HS-27A (cell line): ENCODE results near the gene WDR86.

Experiments used
- DNase-seq: peaks from one replicate; pipeline ENCODE4 v3.0.0-alpha.2; 2012; ENCODE audit warnings: low read depth, missing footprints

WDR86 gene

DNA sequence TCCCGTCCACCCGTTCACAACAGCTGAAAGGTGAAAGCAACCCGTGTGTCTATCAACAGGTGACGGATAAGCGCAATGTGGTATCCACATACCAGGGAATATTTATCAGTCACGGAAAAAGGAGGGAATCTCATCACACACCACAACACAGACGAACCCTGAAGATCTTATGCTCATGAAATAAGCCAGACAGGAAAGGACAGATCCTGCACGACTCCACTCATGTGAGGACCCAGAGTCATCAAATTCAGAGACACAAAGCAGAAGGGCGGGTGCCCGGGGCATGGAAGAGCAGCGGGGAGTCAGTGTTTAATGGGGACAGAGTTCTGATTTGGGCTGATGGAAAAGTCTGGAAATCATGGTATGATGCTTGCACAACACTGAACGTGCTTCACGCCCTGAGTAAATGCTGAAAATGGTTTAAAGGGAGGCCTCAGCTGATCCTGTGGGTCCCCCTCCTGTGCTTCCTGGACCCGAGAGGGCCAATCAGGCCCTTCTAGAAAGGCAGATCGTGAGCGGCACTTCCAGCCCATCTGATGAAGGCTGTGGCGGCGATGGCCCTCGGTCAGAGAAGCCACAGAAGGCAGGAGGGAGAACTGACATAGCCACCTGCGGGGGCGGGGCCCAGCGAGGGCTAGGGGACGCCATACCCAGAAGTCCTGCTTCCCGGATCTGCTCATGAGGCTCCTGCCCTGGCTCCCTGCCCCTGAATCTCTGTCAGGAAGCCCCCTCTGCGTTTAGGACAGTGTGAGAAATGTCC, 19.1 kb downstream of the WDR86 start:
- DNase-seq, result no peak

DNA sequence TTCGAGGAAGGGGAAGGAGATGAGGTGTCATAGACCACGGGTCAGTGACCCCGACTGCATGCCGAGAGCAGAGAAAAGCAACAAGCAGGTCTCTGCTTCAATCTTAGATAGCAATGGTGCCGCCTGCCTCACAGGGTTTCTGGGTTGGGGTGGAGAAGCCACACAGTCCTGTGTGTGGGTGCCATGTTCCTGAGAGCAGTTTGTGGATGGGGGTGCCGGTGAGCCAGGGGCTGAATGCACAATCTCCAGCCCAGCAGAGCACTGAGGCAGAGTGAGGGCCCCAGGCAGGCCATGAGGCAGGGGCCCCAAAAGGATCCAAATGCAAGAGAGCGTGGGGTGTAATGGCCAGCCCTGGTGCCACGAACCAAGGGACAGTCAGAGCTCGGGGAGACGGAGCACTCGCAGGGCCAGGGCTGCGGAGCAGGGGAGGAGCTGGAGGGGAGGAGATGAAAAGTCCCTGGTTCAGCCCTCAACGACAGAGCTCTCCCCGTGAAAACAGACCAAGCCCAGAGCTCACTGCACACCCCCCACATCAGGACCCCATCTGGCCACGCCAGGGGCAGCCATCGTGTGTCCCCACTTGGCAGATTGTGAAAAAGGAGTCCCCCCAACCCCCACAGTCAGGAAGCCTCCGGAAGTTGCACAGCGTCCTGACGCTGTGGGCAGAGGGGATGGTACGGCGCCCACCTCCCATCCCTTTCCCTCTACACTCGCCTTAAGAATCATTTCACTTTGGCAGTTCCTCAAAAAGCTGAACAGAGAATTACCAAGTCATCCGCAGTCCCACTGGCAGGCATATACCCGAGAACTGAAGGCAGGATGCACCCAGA, 19.9 kb downstream of the WDR86 start:
- no peak for DNase-seq

DNA sequence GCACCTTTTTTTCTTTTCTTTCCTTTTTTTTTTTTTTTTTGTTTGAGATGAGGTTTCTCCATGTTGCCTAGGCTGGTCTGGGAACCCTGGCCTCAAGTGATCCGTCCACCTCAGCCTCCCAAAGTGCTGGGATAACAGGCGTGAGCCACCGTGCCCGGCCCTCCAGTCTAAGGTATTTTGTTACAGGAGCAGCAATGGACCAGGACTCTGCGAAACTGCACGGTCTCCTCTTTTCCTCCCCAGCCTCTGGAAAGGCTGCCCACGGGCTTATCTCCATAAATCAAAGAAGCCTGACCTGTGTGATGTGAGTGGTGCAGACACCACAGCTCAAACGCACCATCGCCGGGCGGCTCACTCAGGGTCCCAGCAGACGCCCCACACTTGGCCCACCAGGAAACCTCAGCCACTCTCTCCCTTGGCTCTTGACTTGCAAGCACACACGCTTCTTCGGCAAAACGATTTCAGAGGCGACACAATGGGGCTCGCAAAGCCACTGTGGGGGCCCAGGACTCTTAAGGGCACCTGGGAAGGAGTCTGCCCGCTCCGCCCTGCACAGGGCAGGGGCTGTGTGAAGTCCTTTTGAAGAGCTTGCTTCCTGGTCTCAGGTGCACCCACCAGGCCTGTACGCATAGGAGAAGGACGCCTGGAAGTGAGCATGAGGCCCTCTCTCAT, 20.6 kb downstream of the WDR86 start:
- DNase-seq, result no peak

DNA sequence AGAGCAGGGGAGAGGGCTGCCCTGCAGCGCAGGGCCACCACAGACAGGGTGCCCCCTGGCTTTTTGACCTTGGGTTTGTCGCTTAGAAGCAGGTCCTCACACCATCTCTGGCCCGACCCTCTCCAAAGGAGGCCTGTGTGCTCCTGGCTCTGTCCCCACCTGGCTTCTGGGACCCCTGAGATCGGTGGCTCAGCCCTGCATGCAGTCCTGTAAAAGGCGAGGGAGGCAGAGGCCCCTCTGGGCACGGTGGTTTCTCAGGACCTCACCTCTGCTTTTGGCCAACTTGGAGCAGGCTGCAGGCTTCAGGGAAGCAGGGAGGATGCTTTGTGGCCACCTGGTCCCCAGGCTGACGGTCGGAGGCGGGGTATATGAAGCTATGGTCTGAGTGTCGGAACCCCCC, 21.4 kb downstream of the WDR86 start:
- no peak for DNase-seq

- DNase-seq, result no peak
These were observed 21.9 kb downstream of the WDR86 start for GRCh38 chr7:151388007-151388297.

DNA sequence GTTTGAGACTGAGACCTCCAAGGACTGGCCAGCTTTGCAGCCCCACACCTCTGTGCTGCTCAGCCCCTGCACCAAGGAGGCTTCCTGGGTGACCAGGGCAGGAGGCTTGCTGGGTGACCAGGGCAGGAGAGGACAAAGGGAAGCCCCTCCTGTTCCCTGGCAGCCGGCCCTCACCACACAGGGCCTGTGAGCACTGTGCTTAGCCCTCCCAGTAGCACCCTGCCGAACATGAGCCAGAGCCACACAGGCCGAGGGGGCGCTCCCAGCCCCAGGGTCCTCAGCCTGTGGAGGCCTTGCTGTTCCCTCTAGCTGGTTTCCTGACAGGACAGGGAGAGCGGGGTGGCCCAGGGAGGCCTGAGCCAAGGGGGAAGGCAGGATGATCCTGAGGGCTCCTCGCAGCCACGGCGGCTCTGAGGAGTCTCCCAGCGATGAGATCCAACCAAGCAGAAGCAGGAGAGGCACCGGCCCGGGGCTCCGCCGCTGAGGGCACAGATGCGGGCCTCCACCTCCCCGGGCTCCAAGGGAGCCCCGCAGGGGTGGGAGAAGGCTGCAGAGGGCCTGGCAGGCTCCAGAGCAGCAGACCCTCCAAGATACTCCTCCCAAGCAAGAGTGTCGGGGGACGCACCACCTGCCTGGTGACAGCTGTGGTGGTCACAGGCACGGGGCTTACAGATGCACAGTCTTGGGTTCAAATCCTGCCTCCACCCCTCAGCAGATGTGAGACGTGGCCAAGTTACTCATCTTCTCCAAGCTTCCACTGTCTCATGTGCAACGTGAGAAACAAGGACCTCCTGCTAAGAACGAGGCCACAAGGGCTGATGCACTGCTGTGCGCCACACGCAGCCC, 22.5 kb downstream of the WDR86 start:
- no peak for DNase-seq

GRCh38 chr7:151386301-151387160, 23.3 kb downstream of the WDR86 start:
- no peak for DNase-seq

DNA sequence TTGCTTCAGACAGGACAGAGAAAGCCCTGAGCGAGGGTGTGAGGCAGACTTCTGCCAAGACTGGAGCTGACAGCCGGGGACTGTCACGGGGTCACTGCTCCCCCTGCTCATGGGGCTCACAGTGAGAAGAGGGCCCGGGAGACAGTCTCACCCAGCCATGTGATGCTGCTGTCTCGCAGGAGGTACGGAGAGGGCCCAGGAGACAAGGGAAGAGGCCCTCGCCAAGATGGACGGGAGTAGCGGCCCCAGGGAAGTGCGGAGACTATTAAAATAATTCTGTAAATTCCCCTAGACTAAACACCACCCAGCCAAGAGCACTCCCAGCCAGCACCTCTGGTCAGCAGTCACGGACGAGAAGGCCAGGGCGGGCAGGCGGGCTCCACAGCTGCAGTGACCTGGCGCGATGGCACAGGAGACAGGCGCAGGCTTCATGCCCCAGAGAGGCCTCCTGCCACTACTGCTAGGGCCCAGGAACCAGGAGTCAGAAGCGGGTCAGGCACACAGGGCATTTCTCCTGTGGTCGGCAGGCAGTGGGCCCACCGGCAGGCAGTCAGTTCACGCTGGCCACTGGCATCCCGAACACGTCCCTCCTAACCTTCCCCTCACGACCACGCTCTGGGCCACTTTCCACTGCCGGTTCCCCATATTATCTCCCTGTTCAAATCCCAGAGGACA, 24.1 kb downstream of the WDR86 start:
- no peak for DNase-seq

DNA sequence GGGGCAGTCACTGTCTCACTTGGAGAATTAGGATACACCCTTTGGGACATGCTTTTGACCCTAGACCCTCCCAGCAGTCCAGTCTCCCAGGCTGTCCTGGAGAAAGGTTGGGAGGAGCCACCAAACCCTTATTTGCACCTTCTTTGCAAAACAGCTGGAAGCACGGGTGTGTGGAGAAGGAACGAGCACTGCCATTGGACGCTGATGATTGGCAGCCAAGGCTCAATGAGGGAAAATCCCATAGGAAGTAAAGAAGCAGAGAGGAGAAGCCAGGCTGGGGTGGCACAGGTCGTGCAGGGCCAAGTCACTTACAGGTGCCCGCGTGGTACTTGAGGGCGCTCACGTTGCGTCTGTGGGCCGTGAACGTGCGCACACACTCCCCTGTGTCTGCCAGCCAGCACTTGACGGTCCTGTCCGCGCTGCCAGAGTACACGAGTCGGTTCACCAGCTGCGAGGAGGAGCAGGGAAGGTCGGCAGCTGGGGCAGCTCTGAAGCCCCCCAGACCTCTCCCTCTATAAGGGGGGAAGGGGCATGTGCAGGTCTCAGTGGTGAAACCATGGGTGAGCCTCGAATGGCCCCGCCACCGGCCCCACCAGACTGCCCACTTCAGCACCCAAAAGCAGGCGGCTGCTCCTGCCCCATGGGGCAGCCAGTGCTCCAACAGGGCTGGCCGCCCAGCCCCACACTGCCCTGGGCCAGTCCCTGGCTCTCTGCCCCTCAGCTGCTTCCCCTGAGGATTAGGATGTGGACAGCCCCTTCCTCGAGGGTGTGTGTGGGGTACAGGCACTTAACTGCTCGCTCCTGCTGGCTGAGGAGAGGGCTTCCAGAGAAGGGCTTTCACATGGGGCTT, 24.8 kb downstream of the WDR86 start:
- DNase-seq, result no peak

DNA sequence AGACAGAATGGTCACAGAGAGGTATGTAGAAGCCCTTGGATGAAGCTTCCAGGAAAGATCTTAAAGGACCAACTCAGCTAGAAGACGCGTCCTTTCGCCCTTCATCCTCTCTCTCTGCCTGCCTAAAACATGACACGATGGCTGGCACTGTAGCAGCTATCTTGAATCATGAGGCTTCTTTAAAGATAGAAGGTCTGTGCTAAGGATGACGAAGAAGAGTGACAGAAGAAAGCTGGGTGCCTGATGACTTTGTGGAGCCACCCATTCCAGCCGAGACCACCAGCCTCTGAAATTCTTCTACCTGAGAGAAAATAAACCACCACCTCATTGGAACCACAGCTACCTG, 25.5 kb downstream of the WDR86 start:
- no peak for DNase-seq

- DNase-seq, result no peak
These were observed 26.0 kb downstream of the WDR86 start for GRCh38 chr7:151383638-151384351.

DNA sequence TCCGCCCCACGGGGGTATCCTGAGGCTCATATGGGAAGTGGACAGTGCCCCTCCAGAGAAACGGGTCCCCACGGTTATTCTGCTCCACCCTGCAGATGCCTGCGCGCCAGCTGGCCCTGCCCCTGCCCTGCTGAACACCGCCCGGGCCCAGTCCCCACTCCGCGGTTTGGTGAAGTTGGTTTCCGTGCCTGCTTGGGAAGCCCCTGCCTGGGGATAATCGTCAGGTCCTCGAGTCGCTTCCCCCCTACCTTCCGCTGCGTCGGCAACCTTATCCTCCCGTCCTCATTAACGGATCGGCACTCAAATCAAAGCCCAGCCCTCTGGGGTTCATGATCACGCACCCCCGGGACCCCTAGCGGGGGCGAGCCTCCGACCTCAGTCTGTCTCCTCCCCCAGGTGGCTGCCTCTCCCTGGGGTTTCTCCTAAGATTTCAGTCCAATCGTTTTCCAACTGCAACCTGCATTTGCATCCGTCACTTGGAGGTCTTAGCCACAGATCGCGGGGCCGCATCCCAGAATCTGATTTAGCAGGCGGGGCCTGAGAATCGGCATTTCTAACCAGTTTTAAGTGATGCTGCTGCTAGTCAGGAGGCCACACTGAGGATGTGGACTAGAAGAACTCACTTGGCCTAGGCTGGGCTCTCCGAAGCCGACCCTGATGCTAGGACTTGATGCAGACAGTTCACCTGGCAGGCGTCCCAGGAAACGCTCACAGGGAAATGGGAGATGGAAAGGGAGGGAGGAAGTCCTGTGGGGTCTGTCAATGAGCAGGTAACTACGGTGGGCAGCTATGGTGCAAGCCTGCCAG, 27.6 kb downstream of the WDR86 start:
- no peak for DNase-seq

DNA sequence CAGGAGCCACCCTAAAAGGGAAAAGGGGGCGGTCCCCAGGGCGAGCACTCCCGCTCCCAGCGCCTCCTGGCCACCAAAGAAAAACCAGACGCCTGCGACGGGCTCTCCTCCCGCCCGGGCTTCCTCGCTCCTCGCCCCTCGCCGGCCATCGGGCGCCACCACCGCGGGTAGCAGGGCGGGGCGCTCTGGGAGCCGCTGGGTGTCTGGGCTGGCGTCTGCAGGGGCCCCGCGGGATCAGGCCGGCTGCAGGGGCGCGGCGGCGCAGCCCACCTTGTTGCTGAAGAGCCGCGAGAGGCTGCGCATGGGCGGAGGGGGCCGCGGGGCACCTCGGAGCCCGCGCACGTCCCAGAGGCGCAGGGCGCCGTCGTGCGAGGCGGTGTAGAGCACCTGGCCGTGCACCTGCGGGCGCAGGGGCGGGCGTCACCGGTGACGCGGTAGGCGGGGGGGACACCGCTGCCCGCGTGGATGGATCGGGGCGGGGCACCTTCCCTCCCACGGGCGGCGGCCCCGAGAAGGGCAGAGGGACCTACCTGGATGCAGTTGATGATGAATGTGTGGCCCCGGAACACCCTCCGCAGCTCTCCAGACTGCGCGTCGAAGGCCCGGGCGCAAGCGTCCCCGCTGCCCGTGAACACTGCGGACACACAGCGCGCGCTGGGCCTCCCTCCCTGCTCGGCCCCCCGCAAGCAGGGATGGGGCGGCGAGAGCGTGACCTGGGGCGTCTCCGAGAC, 28.3 kb downstream of the WDR86 start:
- DNase-seq, result no peak

- DNase-seq, result no peak
These were observed 28.8 kb downstream of the WDR86 start for GRCh38 chr7:151381098-151381347.

DNA sequence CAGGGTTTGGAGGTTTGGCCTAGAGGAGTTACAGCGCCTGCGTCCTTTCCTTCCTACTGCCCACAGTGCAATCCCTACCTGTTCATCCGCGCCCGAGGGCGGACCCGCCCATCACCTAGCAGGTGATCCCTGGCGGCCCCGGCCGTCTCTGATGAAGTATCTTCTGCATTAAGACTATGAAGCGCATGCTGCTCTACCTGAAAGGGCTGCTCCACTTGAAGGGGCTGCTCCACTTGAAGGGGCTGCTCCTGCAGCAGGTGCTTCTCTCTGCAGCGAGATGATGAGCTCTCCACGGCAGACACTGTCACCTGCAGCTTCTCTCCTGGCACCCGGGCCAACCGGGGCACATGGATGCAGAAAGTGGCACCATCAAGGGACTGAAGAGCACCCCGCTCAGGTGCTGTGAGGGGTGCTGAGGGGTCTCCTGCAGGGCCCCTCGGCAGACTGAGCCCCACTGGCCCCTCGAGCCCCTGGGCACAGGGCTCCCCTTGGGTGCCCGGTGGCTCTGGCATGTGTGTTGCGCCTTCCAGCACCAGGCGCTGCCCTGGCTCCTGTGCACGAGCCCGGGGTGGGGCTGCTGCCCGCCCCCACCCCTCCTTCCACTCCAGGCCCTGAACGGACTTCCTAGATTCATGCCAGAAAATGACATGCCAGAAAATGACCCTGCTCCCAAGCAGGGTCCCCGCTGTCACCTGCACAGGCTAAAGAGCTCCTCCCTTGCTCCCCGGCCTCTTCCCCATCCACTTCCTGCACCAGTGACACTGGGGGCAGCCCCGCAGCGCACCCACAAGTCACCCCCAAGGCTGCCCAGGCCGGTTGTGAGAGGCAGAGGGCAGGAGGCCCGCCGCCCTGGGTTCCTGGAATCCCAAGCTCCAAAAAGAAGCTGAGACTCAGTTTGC, 29.4 kb downstream of the WDR86 start:
- no peak for DNase-seq

- no peak for DNase-seq
These were observed 30.2 kb downstream of the WDR86 start for GRCh38 chr7:151379534-151380198.
